Mammary epithelial cell (primary cell): ENCODE measurements around the gene FDXR.

Experiments
- CTCF ChIP-seq, 2 donors: IDR thresholded peaks in 1 of 2; conservative IDR thresholded peaks in 1 of 2; 2 replicates each; pipeline ENCODE4 v1.5.1; 2011 to 2012; ENCODE audit warnings: inconsistent platforms in 2 of 2, low read length in 2 of 2, mild to moderate bottlenecking in 2 of 2, control low read depth in 1 of 2, low read depth in 1 of 2; ENCODE audit not compliant: insufficient read depth in 1 of 2; ENCODE audit errors: extremely low read depth in 1 of 2
- EZH2 ChIP-seq: IDR thresholded peaks from 2 replicates; pipeline ENCODE4 v1.6.1; 2012; ENCODE audit warnings: low read length, inconsistent platforms, borderline replicate concordance

- TF ChIP-seq CTCF (conservative IDR thresholded peaks at IDR 0.05 in 1 of 2, IDR thresholded peaks at IDR 0.05 in 1 of 2; ENCODE audit: extremely low read depth in 1 of 2, insufficient read depth in 1 of 2, low read depth in 1 of 2, low read length in 2 of 2) (peak; percentile 33 to 68), EZH2 (no peak)
Observed at GRCh38 chr17:74862108-74862901, 10.5 kb downstream of the FDXR start.
